Testis (tissue), 2 donors: ENCODE measurements around the gene MYNN.

Experiments used
- CTCF ChIP-seq, 3 experiments: fragments of 450-650 bp in 2 of 3; fragments of 200-600 bp in 1 of 3; sonication (generic) in 1 of 3; IDR thresholded peaks; one replicate each; pipeline ENCODE4 v1.5.1; 2016 to 2019; ENCODE audit warnings: antibody characterized with exemption in 3 of 3, mild to moderate bottlenecking in 2 of 3, moderate library complexity in 1 of 3
- POLR2A ChIP-seq: fragments of 450-650 bp; IDR thresholded peaks from one replicate; pipeline ENCODE4 v1.6.1; 2017; ENCODE audit warnings: antibody characterized with exemption, mild to moderate bottlenecking, moderate library complexity

GRCh38 chr3:169739067-169739466 is 34.1 kb upstream of the MYNN start:
- TF ChIP-seq CTCF (IDR thresholded peaks at IDR 0.05): no peak
- TF ChIP-seq POLR2A: no peak
